ENCODE results near the gene ANP32B.
A peak's percentile ranks its signal among the peaks of the same experiment; 100 is the strongest.
"Not testable (repeated sequence)": the region's sequence is repeated elsewhere in the genome, so short reads cannot be mapped to it uniquely, and the experiment has no call there.

Gene ANP32B

DNA sequence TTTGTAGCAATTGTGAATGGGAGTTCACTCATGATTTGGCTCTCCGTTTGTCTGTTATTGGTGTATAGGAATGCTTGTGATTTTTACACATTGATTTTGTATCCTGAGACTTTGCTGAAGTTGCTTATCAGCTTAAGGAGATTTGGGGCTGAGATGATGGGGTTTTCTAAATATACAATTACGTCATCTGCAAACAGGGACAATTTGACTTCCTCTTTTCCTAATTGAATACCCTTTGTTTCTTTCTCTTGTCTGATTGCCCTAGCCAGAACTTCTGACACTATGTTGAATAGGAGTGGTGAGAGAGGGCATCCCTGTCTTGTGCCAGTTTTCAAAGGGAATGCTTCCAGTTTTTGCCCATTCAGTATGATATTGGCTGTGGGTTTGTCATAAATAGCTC is 36.0 kb upstream of the ANP32B start:
- not testable (repeated sequence) for H3K27me3 ChIP-seq (ENCODE audit: insufficient read depth, low read length, poor library complexity); H3K23ac ChIP-seq (ENCODE audit: low read length); H3K4me2 ChIP-seq (ENCODE audit: low read length); H3K18ac ChIP-seq (ENCODE audit: low read length); H2BK15ac ChIP-seq (replicated peaks; ENCODE audit: low read depth); H3K79me2 ChIP-seq (ENCODE audit: control insufficient read depth, insufficient read depth, low read length); H3K4me1 ChIP-seq (ENCODE audit: control insufficient read depth, low read depth, low read length); H3K4me3 ChIP-seq (ENCODE audit: low read length); H3K27ac ChIP-seq (ENCODE audit: low read depth, low read length); H3K9ac ChIP-seq (ENCODE audit: low read length); H3K79me1 ChIP-seq (ENCODE audit: low read length); H4K8ac ChIP-seq (ENCODE audit: low read depth, low read length); H3K56ac ChIP-seq (ENCODE audit: low read length); H2AK5ac ChIP-seq (ENCODE audit: low read length); H4K5ac ChIP-seq (ENCODE audit: low read length); H2BK5ac ChIP-seq (ENCODE audit: low read length); H3K4ac ChIP-seq (ENCODE audit: low read depth, low read length); DNase-seq; H2BK120ac ChIP-seq (ENCODE audit: low read depth, low read length); H3K36me3 ChIP-seq (ENCODE audit: control insufficient read depth, insufficient read depth, low read length)
- no CpG with 5 or more reads among the region's 2 CpGs for whole genome bisulfite sequencing (ENCODE audit: extremely low coverage, insufficient coverage, low lambda C conversion rate)

DNA sequence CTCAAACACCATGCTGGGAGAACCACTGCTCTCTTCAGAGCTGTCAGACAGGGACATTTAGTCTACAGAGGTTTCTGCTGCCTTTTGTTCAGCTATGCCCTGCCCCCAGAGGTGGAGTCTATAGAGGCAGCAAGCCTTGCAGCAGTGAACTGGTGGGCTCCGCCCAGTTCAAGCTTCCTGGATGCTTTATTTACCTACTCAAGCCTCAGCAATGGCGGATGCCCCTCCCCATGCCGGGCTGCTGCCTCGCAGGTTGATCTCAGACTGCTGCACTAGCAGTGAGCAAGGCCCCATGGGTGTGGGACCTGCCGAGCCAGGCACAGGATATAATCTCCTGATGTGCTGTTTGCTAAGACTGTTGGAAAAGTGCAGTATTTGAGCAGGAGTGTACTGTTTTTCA is 32.3 kb upstream of the ANP32B start:
- H2BK15ac ChIP-seq (replicated peaks; ENCODE audit: low read depth); H3K79me1 ChIP-seq (ENCODE audit: low read length); H3K18ac ChIP-seq (ENCODE audit: low read length); H2BK5ac ChIP-seq (ENCODE audit: low read length); DNase-seq; H4K5ac ChIP-seq (ENCODE audit: low read length); H3K56ac ChIP-seq (ENCODE audit: low read length); H4K8ac ChIP-seq (ENCODE audit: low read depth, low read length); H3K4me2 ChIP-seq (ENCODE audit: low read length); H2BK120ac ChIP-seq (ENCODE audit: low read depth, low read length); H3K79me2 ChIP-seq (ENCODE audit: control insufficient read depth, insufficient read depth, low read length); H3K9ac ChIP-seq (ENCODE audit: low read length); H3K4me3 ChIP-seq (ENCODE audit: low read length); H3K27ac ChIP-seq (ENCODE audit: low read depth, low read length); H2AK5ac ChIP-seq (ENCODE audit: low read length); H3K4ac ChIP-seq (ENCODE audit: low read depth, low read length); H3K27me3 ChIP-seq (ENCODE audit: insufficient read depth, low read length, poor library complexity); H3K36me3 ChIP-seq (ENCODE audit: control insufficient read depth, insufficient read depth, low read length); H3K4me1 ChIP-seq (ENCODE audit: control insufficient read depth, low read depth, low read length); H3K23ac ChIP-seq (ENCODE audit: low read length): not testable (repeated sequence)
- no CpG with 5 or more reads among the region's 5 CpGs for WGBS (ENCODE audit: extremely low coverage, insufficient coverage, low lambda C conversion rate)

DNA sequence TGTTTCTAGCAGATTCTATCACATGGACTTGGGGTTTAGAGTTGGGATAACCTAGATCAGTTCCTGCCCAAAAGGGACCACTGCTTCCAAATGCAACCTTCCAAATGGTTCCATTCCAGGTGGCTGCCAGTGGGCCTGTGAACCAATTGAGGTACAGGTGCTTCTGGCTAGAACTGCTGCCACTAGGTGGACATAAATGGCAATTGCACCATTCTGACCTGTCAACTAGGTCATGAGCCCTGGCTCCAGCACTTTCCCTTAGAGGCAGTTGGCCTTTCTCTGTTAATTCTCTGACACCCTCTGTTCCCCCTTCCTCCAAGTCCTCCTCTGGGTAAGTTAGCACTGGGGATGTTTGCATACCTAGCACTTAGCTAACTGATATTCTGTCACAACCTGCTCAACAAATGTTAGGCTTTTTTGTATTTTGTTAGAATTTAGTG is 28.6 kb upstream of the ANP32B start:
- Histone ChIP-seq H3K79me1 (ENCODE audit: low read length) (no peaks in the 10 kb centered on the region), H3K27ac (ENCODE audit: low read depth, low read length) (no peak overlapping the region), H3K27me3 (ENCODE audit: insufficient read depth, low read length, poor library complexity) (no peaks in the 10 kb centered on the region), H3K79me2 (ENCODE audit: control insufficient read depth, insufficient read depth, low read length) (no peaks in the 10 kb centered on the region), H3K4me3 (ENCODE audit: low read length) (no peak overlapping the region), H3K4me1 (ENCODE audit: control insufficient read depth, low read depth, low read length) (no peaks in the 10 kb centered on the region), H3K9ac (ENCODE audit: low read length) (no peak overlapping the region), H2BK5ac (ENCODE audit: low read length) (no peak overlapping the region), H3K36me3 (ENCODE audit: control insufficient read depth, insufficient read depth, low read length) (no peaks in the 10 kb centered on the region), H3K18ac (ENCODE audit: low read length) (no peak overlapping the region), H3K56ac (ENCODE audit: low read length) (no peak overlapping the region), H2AK5ac (ENCODE audit: low read length) (no peak overlapping the region), H2BK15ac (replicated peaks; ENCODE audit: low read depth) (no peak overlapping the region), H3K4me2 (ENCODE audit: low read length) (no peak overlapping the region), H2BK120ac (ENCODE audit: low read depth, low read length) (no peak overlapping the region), H3K4ac (ENCODE audit: low read depth, low read length) (no peak overlapping the region), H4K8ac (ENCODE audit: low read depth, low read length) (no peak overlapping the region), H4K5ac (ENCODE audit: low read length) (no peak overlapping the region), H3K23ac (ENCODE audit: low read length) (no peak overlapping the region)
- DNase-seq = peak; percentile 85

DNA sequence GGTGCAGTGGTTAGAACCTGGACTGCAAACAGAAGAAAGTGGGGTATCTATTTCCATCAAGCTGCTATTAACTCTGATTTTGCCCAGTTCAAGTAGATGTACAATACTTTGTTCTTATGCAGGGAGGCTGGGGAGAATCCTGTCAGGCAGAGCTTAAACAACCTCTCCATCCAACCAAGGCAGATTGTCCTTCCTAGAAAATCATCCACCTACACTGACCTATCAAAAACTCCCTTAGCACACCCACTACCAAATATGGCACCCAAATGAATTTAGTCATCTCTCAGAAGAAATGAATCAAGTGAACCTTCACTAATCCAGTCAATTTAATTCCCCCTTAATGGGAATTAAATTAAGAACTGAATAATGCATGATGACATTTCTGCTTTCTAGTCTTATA is 26.8 kb upstream of the ANP32B start:
- Histone ChIP-seq H3K9ac (ENCODE audit: low read length) (no peak overlapping the region), H3K79me2 (ENCODE audit: control insufficient read depth, insufficient read depth, low read length) (no peaks in the 10 kb centered on the region), H2BK5ac (ENCODE audit: low read length) (no peak overlapping the region), H3K4me2 (ENCODE audit: low read length) (no peak overlapping the region), H4K8ac (ENCODE audit: low read depth, low read length) (no peak overlapping the region), H3K4ac (ENCODE audit: low read depth, low read length) (no peak overlapping the region), H3K4me1 (ENCODE audit: control insufficient read depth, low read depth, low read length) (no peaks in the 10 kb centered on the region), H2BK120ac (ENCODE audit: low read depth, low read length) (no peak overlapping the region), H3K79me1 (ENCODE audit: low read length) (no peaks in the 10 kb centered on the region), H3K23ac (ENCODE audit: low read length) (no peak overlapping the region), H3K27me3 (ENCODE audit: insufficient read depth, low read length, poor library complexity) (no peaks in the 10 kb centered on the region), H2BK15ac (replicated peaks; ENCODE audit: low read depth) (no peak overlapping the region), H3K18ac (ENCODE audit: low read length) (no peak overlapping the region), H3K4me3 (ENCODE audit: low read length) (no peak overlapping the region), H3K56ac (ENCODE audit: low read length) (no peak overlapping the region), H2AK5ac (ENCODE audit: low read length) (no peak overlapping the region), H3K36me3 (ENCODE audit: control insufficient read depth, insufficient read depth, low read length) (no peaks in the 10 kb centered on the region), H3K27ac (ENCODE audit: low read depth, low read length) (no peak overlapping the region), H4K5ac (ENCODE audit: low read length) (no peak overlapping the region)
- DNase-seq = no peak

DNA sequence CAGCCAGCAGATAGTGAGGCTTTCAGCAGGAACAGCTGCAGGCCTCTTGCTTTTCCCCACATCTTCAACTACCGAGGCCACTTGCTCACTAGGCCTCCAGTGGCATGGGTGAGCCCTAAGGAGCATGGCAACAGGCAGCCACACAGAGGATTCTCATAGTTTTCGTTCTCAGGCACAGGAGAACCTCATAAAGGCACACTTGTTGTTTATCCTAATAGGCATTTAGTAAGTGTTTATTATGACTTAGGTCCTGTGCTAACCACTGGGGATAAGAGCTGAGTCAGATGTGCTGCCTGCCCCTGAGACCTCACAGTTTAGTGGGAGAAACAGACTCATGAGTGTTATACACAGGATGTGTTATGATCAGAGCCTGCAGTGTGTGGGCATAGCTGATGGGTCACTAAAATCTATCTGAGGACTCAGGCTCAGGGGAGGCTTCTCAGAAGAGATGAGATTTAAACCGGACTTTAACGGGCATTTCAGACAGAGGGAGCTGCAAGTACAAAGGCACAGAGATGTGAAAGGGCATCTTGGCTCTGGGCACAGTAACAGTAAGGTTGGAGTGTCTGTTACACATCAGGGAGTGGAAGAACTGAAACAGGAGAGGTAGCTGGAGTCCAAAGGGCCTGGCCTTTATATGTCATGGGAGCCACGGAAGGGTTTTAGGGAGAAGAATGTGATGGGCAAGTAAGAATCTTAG is 24.2 kb upstream of the ANP32B start:
- Histone ChIP-seq H3K27me3 (ENCODE audit: insufficient read depth, low read length, poor library complexity) (no peaks in the 10 kb centered on the region), H2AK5ac (ENCODE audit: low read length) (no peak overlapping the region), H4K8ac (ENCODE audit: low read depth, low read length) (no peak overlapping the region)

DNA sequence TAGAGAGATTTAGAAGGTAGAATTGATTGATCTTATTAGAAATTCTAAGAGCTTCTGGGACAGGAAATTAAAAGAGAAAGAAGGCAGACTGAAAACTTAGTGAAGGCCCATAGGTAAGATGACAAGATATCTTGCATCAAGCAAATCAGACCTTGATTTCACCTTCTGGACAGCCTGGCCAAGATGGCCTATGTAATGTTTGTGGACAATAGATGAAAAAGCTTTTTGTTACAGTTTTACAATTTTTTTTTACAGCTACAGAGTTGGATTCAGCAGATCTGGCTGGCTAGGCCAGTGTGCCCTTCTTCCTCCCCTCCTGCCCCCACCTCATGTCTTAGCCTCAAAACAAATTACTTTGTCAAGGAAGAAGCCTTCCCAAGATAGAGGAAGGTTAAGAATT is 23.6 kb upstream of the ANP32B start:
- H3K4me3 ChIP-seq (ENCODE audit: low read length) = no peak overlapping the region
- H3K4ac ChIP-seq (ENCODE audit: low read depth, low read length) = no peak overlapping the region
- H3K27ac ChIP-seq (ENCODE audit: low read depth, low read length) = no peak overlapping the region
- H4K5ac ChIP-seq (ENCODE audit: low read length) = no peak overlapping the region
- H3K79me2 ChIP-seq (ENCODE audit: control insufficient read depth, insufficient read depth, low read length) = no peaks in the 10 kb centered on the region
- H3K56ac ChIP-seq (ENCODE audit: low read length) = no peak overlapping the region
- H4K8ac ChIP-seq (ENCODE audit: low read depth, low read length) = no peak overlapping the region
- H2BK120ac ChIP-seq (ENCODE audit: low read depth, low read length) = no peak overlapping the region
- H3K36me3 ChIP-seq (ENCODE audit: control insufficient read depth, insufficient read depth, low read length) = no peaks in the 10 kb centered on the region
- no peak overlapping the region for H3K4me2 ChIP-seq (ENCODE audit: low read length)
- H2AK5ac ChIP-seq (ENCODE audit: low read length) = no peak overlapping the region
- H3K4me1 ChIP-seq (ENCODE audit: control insufficient read depth, low read depth, low read length) = no peaks in the 10 kb centered on the region
- H2BK5ac ChIP-seq (ENCODE audit: low read length) = no peak overlapping the region
- H2BK15ac ChIP-seq (replicated peaks; ENCODE audit: low read depth) = no peak overlapping the region
- H3K18ac ChIP-seq (ENCODE audit: low read length) = no peak overlapping the region
- no peak overlapping the region for H3K23ac ChIP-seq (ENCODE audit: low read length)
- H3K9ac ChIP-seq (ENCODE audit: low read length) = no peak overlapping the region
- no peak for DNase-seq
- no peaks in the 10 kb centered on the region for H3K79me1 ChIP-seq (ENCODE audit: low read length)
- no peaks in the 10 kb centered on the region for H3K27me3 ChIP-seq (ENCODE audit: insufficient read depth, low read length, poor library complexity)

More for the DNA sequence above, 24.2 kb upstream of the ANP32B start:
- Histone ChIP-seq H2BK120ac (ENCODE audit: low read depth, low read length) (no peak overlapping the region), H3K4me1 (ENCODE audit: control insufficient read depth, low read depth, low read length) (no peaks in the 10 kb centered on the region), H3K79me2 (ENCODE audit: control insufficient read depth, insufficient read depth, low read length) (no peaks in the 10 kb centered on the region), H2BK15ac (replicated peaks; ENCODE audit: low read depth) (no peak overlapping the region), H3K23ac (ENCODE audit: low read length) (no peak overlapping the region), H3K4ac (ENCODE audit: low read depth, low read length) (no peak overlapping the region), H3K4me3 (ENCODE audit: low read length) (no peak overlapping the region), H2BK5ac (ENCODE audit: low read length) (no peak overlapping the region), H3K56ac (ENCODE audit: low read length) (no peak overlapping the region), H3K9ac (ENCODE audit: low read length) (no peak overlapping the region), H3K27ac (ENCODE audit: low read depth, low read length) (no peak overlapping the region), H3K36me3 (ENCODE audit: control insufficient read depth, insufficient read depth, low read length) (no peaks in the 10 kb centered on the region), H3K4me2 (ENCODE audit: low read length) (no peak overlapping the region), H3K79me1 (ENCODE audit: low read length) (no peaks in the 10 kb centered on the region), H3K18ac (ENCODE audit: low read length) (no peak overlapping the region), H4K5ac (ENCODE audit: low read length) (no peak overlapping the region)
- WGBS (ENCODE audit: extremely low coverage, insufficient coverage, low lambda C conversion rate) = no CpG with 5 or more reads among the region's 5 CpGs
- no peak for DNase-seq
